Thymus (tissue), 11 donors: Measurements from ENCODE around the gene CHRNB4. TPM values are rescaled to one million over a fixed set of nuclear protein-coding genes. Genes with fewer than 3 reads are reported as not detected.

ENCODE experiments used
- DNase-seq, 9 donors: peaks; one replicate each; pipeline ENCODE4 v3.0.0-alpha.2; 2013; ENCODE audit warnings: low spot score in 9 of 9, low read depth in 6 of 9, missing footprints in 1 of 9
- H3K27ac ChIP-seq, 2 donors: one replicate each; pipeline ENCODE4 v1.5.1; 2013; ENCODE audit warnings: control low read depth in 1 of 2, low read depth in 1 of 2, low read length in 1 of 2, mild to moderate bottlenecking in 1 of 2, moderate library complexity in 1 of 2
- H3K27me3 ChIP-seq, 2 donors: one replicate each; pipeline ENCODE4 v1.5.1; 2013; ENCODE audit warnings: low read length in 1 of 2; ENCODE audit not compliant: control insufficient read depth in 2 of 2, insufficient read depth in 1 of 2
- H3K36me3 ChIP-seq, 2 donors: one replicate each; pipeline ENCODE4 v1.5.1; 2013; ENCODE audit warnings: low read length in 1 of 2, mild to moderate bottlenecking in 1 of 2, moderate library complexity in 1 of 2; ENCODE audit not compliant: control insufficient read depth in 2 of 2, insufficient read depth in 2 of 2
- H3K4me1 ChIP-seq, 2 donors: one replicate each; pipeline ENCODE4 v1.5.1; 2013; ENCODE audit warnings: low read length in 2 of 2; ENCODE audit not compliant: control insufficient read depth in 2 of 2, insufficient read depth in 2 of 2
- H3K4me3 ChIP-seq, 2 donors: one replicate each; pipeline ENCODE4 v1.5.1; 2013; ENCODE audit warnings: low read length in 2 of 2, control low read depth in 1 of 2, mild to moderate bottlenecking in 1 of 2
- H3K9me3 ChIP-seq, 2 donors: one replicate each; pipeline ENCODE4 v1.5.1; 2013; ENCODE audit warnings: low read length in 1 of 2, mild to moderate bottlenecking in 1 of 2; ENCODE audit not compliant: control insufficient read depth in 2 of 2, insufficient read depth in 1 of 2
- WGBS: extraction: QIAGEN DNeasy Blood & Tissue Kit; methylation state at CpG from one replicate; pipeline ENCODE4 v1.1.7; 2013; 5-methylcytosine and 5-hydroxymethylcytosine counted together
- polyA plus RNA-seq: library from polyadenylated mRNA; stranded (reverse); fragments of 200-250 nt; gene quantifications from one replicate; pipeline ENCODE4 v1.2.3, GENCODE V29; 2013
- total RNA-seq: library from RNA; stranded (reverse); fragments of 120-200 nt; gene quantifications from one replicate; pipeline ENCODE4 v1.2.4, GENCODE V29; 2013
- donor health status: healthy.

CHRNB4 gene
- total and polyA plus RNA-seq, 2 donors: 0.47 to 0.62 TPM

- no peak overlapping the region for H3K27ac ChIP-seq
- no peak overlapping the region for H3K4me3 ChIP-seq
- WGBS: 97% methylated on average over 9 of the region's 9 CpGs
These were observed 31.4 kb upstream of the CHRNB4 start for GRCh38 chr15:78672285-78673014.

DNA sequence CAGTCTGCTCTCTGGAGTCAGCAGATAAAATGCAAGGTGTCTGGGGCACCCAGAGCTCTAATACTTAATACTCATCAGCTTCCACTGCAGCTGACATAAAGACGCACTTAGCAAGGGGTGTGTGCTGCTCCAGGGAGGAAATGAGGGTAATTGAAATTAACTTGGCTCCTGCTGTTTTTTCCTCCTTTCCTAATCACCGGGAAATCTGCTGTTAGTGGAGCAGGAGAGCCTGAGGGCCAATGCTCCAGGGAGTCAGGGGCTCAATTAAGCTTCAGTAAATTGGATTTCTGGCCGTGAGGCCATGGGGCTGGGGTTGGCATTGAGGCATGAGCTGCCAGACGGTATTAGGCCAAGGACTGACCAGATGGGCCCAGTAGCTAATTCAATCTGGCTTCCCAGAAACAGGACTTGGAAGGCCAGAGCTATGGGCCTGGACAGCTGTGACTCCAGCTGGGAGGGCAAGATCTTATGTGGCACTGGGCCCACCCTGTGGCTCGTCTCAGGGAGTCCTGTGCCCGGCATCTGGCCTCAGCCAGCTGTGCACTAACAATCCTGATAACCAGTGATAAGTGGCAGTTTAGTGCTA, 30.7 kb upstream of the CHRNB4 start:
- H3K27me3 ChIP-seq: no peaks in the 10 kb centered on the region
- peaks cover 0 to 7% of the 10 kb centered on the region in 2 donors for H3K9me3 ChIP-seq
- no peak for DNase-seq
- no peaks in the 10 kb centered on the region for H3K4me1 ChIP-seq
- no peaks in the 10 kb centered on the region for H3K36me3 ChIP-seq
- no peak overlapping the region for H3K4me3 ChIP-seq
- 95% methylated on average over 6 of the region's 6 CpGs for WGBS
- H3K27ac ChIP-seq: no peak overlapping the region

More at GRCh38 chr15:78672285-78673014, 31.4 kb upstream of the CHRNB4 start:
- H3K4me1 ChIP-seq: no peaks in the 10 kb centered on the region
- no peak for DNase-seq
- no peaks in the 10 kb centered on the region for H3K36me3 ChIP-seq
- no peaks in the 10 kb centered on the region for H3K27me3 ChIP-seq
- peaks cover 0 to 7% of the 10 kb centered on the region in 2 donors for H3K9me3 ChIP-seq

DNA sequence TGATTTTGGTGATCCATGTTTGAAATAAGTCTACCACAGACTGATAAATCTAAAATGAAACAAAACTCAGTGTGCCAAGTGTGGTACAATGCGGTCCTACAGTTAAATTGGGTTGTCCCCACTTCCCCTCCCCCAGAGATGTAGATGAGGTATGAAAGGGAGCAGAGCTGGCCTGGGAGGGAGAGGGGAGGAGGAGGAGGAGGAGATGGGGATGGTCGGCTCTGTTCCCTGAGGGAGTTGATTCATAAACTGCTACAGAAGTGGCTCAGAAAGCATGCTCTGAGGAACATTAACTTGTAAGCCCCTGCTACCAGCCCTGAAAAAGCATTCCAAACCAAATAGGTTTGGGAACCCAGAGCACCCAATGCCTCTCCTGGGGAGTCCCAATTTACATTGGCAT, 28.0 kb upstream of the CHRNB4 start:
- no peak for DNase-seq
- Histone ChIP-seq H3K27me3 (no peaks in the 10 kb centered on the region), H3K27ac (no peak overlapping the region), H3K4me1 (no peaks in the 10 kb centered on the region), H3K4me3 (no peak overlapping the region), H3K9me3 (peaks cover 0 to 6% of the 10 kb centered on the region in 2 donors), H3K36me3 (no peaks in the 10 kb centered on the region)
- WGBS: 96% methylated on average over 2 of the region's 2 CpGs

- Histone ChIP-seq H3K4me3 (no peak overlapping the region), H3K4me1 (no peaks in the 10 kb centered on the region), H3K27ac (no peak overlapping the region), H3K36me3 (no peaks in the 10 kb centered on the region), H3K9me3 (no peaks in the 10 kb centered on the region), H3K27me3 (no peaks in the 10 kb centered on the region)
- DNase-seq: no peak
- 98% methylated on average over 8 of the region's 8 CpGs for WGBS
These were observed 26.7 kb upstream of the CHRNB4 start for GRCh38 chr15:78667578-78668236.

- WGBS: 97% methylated on average over 6 of the region's 6 CpGs
- no peaks in the 10 kb centered on the region for H3K27me3 ChIP-seq
- no peaks in the 10 kb centered on the region for H3K9me3 ChIP-seq
- no peaks in the 10 kb centered on the region for H3K36me3 ChIP-seq
- H3K4me3 ChIP-seq: no peak overlapping the region
- DNase-seq: no peak
- H3K4me1 ChIP-seq: peaks cover 0 to 2% of the 10 kb centered on the region in 2 donors
- H3K27ac ChIP-seq: no peak overlapping the region
These were observed 25.0 kb upstream of the CHRNB4 start for GRCh38 chr15:78666010-78666409.

GRCh38 chr15:78663703-78664102, 22.7 kb upstream of the CHRNB4 start:
- no peaks in the 10 kb centered on the region for H3K36me3 ChIP-seq
- 74% methylated on average over 1 of the region's 1 CpG for WGBS
- no peaks in the 10 kb centered on the region for H3K9me3 ChIP-seq
- H3K4me3 ChIP-seq: no peak overlapping the region
- DNase-seq: no peak
- H3K27me3 ChIP-seq: no peaks in the 10 kb centered on the region
- H3K4me1 ChIP-seq: peaks cover 0 to 2% of the 10 kb centered on the region in 2 donors
- no peak overlapping the region for H3K27ac ChIP-seq

GRCh38 chr15:78662028-78662427, 21.0 kb upstream of the CHRNB4 start:
- Histone ChIP-seq H3K27me3 (no peaks in the 10 kb centered on the region), H3K27ac (no peak overlapping the region), H3K36me3 (no peaks in the 10 kb centered on the region), H3K4me3 (no peak overlapping the region), H3K4me1 (peaks cover 0 to 4% of the 10 kb centered on the region in 2 donors), H3K9me3 (no peaks in the 10 kb centered on the region)
- 96% methylated on average over 5 of the region's 5 CpGs for WGBS
- no peak for DNase-seq

DNA sequence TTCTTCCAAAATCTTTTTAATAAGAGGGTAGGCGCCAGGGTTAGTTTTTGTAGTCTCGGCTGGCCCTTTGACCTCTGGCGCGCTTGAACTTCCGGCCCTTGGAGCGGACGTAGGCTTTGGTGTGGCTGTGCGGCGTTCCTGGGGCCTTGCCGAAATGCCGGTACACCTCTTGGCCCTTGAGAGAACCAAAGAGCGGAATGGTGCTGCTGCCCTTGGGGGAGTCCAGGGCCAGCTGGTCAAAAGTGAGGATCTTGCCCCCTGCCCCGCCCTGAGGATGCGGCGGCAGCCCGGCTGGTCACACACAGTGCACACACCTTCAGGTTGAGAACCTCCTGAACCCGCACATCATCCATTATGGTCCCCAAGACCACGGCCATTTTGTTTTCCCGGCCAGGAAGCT, 20.0 kb upstream of the CHRNB4 start:
- DNase-seq: no peak
- peaks cover 0 to 4% of the 10 kb centered on the region in 2 donors for H3K4me1 ChIP-seq
- no peak overlapping the region for H3K4me3 ChIP-seq
- H3K9me3 ChIP-seq: no peaks in the 10 kb centered on the region
- WGBS: over 99% methylated on average over 19 of the region's 19 CpGs
- H3K27ac ChIP-seq: no peak overlapping the region
- no peaks in the 10 kb centered on the region for H3K36me3 ChIP-seq
- H3K27me3 ChIP-seq: no peaks in the 10 kb centered on the region

DNA sequence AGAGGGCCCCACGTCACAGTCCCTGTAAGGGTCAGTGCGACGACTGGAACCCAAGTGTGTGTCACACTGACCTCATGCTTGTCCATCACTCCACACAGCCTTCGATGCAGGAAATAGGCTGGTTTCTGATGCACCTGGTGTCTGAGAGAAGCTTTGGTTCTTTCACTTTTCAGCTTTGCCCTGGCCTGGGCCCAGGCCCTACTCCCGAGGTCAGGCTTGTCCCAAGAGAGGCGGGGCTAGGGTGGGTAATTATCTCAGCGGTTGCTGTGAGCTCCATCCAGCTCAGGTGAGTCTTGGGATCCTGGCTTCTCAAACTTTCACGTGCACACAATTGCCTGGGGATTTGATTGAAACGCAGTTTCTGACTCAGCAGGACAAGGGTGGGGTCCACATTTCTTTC, 19.6 kb upstream of the CHRNB4 start:
- no peak overlapping the region for H3K4me3 ChIP-seq
- no peaks in the 10 kb centered on the region for H3K9me3 ChIP-seq
- no peak overlapping the region for H3K27ac ChIP-seq
- 84% methylated on average over 9 of the region's 9 CpGs for WGBS
- no peaks in the 10 kb centered on the region for H3K36me3 ChIP-seq
- no peak for DNase-seq
- H3K27me3 ChIP-seq: no peaks in the 10 kb centered on the region
- H3K4me1 ChIP-seq: peaks cover 0 to 4% of the 10 kb centered on the region in 2 donors
